NCI-H82 (cell line): ENCODE measurements around the gene PRKCA.

Source experiments
- DNase-seq: peaks from one replicate; lab custom pipeline; 2025; lab: John Stamatoyannopoulos, UW

The PRKCA gene

DNA sequence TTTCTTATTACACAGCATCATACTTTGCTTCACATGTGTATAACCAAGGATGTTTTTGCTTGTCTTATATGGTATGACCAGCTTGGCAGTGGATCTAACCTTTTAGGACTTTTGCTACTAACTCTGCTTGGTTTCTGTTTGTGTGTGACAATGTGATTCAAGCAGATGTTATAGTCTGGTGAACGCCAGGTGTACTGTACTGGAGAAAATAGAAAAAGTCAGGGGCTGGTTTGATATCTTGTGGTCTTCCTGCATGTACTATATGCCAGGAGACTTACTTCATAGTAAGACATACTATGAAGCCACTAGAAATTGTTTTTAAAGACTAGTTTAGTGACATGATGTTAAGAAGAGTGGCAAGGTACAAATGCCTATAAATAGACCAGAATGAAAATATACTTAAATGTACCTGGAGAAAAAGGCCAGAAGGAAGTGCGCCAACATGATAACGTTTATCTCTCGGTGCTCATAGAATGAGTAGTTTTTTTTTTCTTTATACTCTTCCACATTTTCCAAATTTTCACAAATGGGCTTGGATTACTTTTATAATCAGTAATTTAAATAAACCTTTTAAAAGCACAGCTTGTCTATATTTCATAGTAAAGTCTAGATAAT, 112.3 kb downstream of the PRKCA start:
- DNase-seq = no peak

DNA sequence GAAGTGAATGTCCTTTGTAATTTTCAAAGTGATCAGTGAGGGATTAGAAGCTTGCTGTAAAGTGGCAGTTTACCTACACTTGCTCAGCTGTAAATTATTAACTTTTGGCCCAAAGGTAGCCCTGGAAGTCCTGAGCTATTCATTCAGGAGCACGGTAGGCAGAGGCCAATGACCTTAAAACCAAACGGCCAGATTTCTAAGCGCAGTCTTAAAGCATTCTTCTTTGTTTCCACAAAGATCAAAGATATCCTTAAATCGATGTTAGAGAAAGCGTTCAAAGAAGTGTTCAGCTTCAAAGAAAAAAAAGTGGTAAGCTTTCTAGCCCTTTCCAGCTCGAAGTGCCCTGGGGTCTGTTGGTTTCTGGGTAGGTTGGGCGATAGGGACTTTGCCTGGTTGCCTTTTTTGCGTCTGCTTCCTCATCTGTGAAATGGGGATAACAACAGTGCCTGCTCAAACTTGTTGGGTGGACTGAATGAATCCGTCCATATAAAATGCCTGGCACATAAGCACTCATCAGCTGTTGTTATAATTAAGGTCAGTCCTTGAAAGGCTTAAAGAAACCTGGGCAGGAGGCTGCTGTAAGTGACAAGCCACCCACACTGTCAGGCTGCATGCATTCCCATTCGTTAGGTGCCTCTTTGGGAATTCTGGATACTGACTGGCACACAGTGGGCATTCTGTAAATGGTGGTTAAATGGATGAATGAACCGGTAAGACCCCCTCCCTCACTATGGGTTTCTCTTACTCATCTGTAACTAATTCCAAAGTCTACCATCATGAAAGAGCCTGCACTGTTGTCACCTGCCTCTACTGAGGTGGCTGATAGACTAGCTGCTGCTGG, 113.2 kb downstream of the PRKCA start:
- no peak for DNase-seq

DNA sequence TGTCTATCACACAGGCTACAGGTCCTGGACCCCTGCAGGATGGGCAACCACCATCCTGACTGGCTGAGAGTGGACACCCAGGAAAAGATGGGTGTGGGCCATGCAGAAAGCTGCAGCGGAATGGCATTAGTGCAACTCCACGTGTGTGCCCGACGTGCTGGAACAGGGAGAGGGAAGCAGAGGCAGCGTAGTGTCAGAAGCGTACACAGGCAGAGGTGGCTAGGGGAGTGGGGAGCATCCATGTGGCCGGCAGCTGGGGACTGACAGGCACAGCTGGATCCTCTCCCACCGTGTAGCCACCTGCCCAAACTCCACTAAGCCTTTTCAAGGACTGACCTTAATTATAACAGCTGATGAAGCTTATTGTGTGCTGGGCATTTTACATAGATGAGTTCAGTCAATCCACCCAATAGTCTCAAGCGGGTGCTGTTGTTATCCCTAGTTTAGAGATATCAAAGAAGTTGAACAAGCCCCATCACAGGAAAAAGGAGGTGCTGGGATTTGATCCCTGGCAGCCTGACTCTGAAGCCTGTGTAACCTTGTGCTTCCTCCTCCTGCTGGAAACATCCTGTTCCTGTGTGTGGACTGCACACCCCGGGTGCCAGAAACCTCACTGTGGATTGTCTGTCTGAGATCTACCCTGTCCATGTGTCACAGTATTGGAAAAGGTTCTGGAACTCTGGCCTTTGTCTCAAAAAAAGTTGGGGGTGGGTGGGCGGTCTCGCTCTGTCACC, 114.0 kb downstream of the PRKCA start:
- DNase-seq = peak; percentile 12

GRCh38 chr17:66417300-66417719, 114.9 kb downstream of the PRKCA start:
- DNase-seq = no peak

DNA sequence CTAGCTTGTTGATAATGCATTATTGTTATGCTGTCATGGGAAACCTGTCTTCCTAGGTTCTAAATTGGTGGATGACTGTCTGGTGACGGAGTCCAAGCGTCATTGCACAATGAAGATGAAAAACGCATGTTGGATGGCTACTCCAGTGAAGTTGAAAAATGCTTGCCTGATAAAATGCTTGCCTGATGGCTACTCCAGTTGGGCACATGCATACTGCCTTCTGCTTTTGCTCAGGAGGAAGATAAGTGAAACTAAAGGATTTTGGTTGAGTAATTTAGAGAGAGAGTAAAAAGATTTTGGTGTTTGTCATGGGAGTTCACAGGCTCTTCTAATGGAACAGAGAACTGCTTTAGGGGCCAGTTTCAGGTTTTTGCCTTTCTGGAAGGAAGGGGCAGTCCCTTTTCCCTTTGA, 118.6 kb downstream of the PRKCA start:
- no peak for DNase-seq

- DNase-seq = no peak
Observed at GRCh38 chr17:66422186-66422585, 119.8 kb downstream of the PRKCA start.

DNA sequence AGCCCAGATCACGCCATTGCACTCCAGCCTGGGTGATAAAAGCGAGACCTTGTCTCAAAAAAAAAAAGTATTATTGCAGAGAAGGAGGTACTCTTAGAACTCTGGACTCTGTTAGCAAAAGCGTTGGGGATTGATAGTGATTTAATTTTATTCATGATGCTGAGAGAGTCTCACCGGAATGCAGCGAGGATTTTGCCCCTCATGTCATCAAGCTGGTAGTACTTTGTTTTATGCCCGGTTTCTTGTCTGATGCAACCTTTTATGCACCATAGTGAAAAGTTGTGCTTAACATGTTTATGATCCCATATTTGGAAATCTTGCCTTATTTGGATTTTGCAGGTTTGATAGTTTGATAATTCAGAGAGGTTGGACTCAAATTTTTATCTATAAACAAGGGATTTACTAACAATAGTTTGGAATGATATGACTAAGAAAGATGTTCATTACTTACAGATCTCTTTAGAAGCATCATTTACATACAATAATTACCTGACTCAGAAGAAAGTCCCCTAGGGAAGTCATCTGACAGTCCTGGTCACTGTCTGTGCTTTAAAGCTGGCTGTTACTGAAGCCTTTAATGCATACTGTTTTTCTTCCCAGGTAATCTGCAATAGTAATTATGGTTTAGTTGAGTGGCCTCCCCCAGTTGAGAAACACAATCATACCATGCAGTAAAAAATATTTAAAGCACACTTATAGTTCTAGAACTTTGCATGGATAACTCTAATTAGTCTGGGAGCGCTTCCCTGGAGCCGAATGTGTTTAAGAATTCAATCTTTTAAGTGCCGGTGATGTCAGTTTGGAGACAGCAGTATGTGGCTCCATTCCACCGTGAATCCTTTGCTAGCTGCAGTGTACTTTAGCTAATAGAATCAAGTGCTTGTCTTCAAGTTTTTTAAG, 120.9 kb downstream of the PRKCA start:
- DNase-seq = no peak

- no peak for DNase-seq
Observed at GRCh38 chr17:66425756-66426396, 123.5 kb downstream of the PRKCA start.

DNA sequence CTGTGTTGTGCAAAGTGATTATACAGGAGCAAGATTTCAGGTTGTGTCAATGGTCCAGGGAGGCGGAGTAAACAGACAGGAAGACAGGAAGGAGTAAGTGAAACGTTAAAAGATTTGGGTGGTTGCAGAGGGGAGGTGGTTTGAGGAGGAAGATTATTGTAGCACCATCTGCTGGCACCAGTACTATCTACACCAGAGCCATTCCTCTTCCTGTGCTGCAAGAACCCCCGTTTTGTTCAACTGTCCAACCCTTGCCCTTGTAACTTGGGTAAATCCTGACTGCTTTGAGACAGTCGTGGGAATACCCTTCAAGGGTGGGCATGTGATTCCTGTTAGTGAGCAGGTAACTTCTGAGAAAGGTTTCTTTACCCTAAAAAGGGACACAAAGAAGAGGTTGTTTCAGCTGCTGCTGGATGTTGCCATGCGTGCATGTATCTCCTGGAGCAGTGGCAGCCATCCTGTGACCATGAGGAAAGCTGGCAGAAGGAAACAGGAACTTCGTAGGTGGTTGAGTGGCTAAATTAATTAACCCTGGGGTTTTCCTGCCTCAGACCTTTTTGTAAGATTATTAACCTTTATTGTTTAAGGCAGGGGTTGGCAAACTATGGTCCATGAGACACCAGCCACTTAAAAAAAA, 124.1 kb downstream of the PRKCA start:
- peak; percentile 31 for DNase-seq

GRCh38 chr17:66427134-66427533, 124.7 kb downstream of the PRKCA start:
- no peak for DNase-seq

GRCh38 chr17:66429680-66430079, 127.3 kb downstream of the PRKCA start:
- DNase-seq = no peak

DNA sequence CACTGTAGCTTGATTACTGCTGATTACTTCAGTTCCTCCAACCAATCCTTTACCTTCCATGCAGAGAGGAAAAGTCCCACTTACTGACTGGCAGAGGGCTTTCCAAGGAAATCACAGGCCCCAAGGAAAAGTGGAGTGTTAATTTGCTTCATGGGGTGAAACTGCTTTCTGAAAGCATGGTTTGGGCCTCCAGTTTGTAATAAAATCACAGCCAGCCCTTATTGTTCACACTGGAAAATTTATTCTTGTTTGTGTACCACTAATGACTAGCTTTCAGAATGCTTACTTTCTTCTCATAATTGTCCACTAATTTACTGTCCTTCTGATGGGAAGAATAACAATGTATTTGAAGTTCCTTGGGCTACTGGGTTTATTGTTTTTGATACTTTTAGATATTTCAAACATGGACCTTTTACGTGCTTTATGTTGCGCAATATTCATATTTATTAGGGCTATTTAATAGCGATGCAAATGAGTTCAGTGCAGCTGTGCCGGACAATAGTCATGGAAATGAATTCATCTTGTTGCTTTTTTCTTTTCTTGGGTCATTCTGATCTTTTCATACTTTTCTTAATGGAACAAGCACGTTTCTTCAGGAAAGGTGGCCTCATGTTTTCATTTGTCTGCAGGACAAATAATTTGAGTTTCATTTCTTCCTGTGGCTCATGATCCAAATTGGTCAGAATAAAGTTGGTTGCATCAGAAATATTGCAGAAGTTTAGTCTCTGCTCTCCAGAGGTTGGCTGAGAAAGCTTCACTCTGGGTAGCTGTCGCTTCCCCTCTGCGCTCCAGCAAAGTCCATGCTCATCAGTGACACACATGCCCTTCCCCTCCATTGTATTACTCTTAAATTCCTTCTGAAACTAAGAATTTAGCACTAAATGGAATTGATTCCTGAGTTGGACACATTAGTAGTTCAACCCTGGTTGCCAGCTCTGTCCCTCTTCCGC, 128.7 kb downstream of the PRKCA start:
- no peak for DNase-seq

- no peak for DNase-seq
Observed at GRCh38 chr17:66431910-66432309, 129.5 kb downstream of the PRKCA start.

DNA sequence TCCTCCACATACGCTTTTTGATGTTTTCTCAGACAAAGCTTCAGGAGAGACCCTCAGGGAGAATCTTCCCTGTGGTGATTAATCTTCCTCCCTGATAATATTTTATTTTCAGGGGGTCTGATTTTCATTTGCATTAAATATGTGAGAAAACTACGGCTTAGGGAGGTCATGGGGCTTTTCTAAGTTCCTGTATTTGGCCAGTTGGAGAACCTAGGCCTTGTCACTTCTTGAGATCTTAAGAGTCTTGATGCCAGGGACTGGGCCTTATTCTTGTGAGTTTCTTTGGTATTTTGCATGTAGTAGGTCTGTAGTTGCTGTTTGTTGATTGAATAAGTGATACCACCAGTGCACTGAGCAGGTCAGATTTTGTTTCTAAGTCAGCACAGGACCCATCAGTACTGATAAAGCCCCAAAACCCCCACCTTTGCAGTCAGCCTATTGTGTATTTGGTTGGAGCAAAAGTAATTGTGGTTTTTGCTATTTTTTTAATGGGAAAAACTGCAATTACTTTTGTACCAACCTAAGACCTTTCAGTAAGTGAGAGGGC, 130.1 kb downstream of the PRKCA start:
- no peak for DNase-seq

DNA sequence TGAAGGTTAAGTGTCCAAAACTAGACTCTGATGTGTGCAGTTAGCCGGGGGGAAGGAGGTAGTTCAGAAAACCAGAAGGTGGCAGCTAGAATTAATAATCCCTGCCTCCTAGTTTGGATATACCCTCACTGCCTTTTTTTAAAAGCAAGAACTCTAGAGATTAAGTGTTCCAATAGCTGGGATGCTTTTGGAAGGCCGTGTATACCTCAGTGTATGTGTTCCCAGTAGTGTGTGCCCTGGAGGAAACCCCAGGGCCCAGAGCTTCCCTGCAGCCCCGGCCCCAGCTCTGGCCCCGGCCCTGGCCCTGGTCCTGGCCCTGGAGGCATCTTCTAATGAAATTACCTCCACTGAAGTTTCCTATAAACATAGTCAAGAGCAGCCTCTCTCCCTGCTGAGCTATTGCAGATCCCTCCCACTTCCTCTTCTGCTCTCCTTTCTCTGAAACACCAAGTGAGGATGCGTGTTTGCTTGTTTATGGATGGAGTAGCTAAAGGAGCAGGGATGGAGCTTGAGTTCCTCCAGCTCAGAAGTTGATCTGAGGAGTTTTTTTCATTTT, 130.7 kb downstream of the PRKCA start:
- DNase-seq = no peak

DNA sequence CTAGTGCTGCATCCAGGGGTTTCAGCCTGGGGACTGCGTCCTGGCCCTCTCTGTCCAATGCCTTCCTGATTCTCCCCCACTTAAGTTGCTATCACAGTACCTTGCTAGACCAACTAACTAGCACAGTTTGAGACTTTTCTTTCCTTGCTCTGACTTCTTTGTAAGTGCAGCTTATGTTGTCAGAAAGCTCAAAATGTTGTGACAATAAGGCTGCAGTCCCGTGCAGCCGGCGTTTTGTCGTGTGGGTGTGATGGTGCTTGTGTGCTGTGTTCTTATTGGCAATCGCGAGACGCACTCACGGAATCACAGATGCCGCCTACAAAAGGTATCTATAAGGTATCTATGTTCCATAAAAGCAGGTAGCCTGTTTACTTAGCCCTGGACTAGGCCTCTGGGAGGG, 132.8 kb downstream of the PRKCA start:
- DNase-seq = no peak

DNA sequence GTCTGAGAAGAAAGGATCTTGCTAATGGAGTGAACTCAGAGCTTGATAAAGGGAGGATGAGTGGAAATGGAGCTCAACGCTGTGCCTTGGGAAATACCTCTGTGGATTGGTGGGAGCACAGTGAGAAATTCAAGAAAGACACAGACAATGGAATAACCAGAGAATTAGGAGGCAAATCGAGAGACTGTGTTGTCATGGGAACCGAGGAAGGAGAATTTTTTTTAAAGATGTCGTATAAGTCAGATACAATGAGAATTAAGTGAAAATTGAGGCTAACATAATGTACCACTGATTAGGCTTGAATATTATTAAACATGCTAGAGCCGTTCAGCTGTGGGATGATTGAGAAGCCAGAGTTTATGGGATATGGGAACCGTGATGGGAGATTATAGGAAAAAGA, 134.2 kb downstream of the PRKCA start:
- no peak for DNase-seq

- DNase-seq = no peak
Observed at GRCh38 chr17:66437476-66438026, 135.1 kb downstream of the PRKCA start.

- no peak for DNase-seq
Observed at GRCh38 chr17:66438101-66438500, 135.7 kb downstream of the PRKCA start.
